NCI-H226 (cell line): Measurements from ENCODE around the gene NCOA6.
"Not testable (repeated sequence)": the region's sequence is repeated elsewhere in the genome, so short reads cannot be mapped to it uniquely, and the experiment has no call there.

ENCODE experiments used
- DNase-seq: peaks from one replicate; pipeline ENCODE4 v3.0.0-alpha.2; 2015

The NCOA6 gene

GRCh38 chr20:34824806-34825529, 483 bp downstream of the NCOA6 start:
- DNase-seq: peak; percentile 10

DNA sequence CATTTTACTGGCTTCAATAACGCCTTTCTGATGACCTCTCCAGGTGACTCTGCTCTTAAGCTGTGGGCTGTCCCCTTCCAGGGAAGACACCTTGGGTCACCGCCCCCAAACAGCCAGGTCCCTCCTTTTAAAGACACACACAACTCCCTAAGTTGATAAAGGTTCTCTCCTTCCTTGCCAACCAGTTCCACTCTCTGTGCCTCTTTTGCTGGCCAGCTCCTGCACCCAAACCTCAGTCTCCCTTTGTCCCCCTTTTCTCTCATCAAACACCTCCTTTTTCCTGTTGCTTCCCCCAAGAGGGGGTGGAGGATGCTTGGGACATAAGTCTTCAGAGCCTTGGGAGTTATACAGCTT, 1.0 kb downstream of the NCOA6 start:
- peak; percentile 37 for DNase-seq

- DNase-seq: no peak
Observed at GRCh38 chr20:34824026-34824425, 1.4 kb downstream of the NCOA6 start.

DNA sequence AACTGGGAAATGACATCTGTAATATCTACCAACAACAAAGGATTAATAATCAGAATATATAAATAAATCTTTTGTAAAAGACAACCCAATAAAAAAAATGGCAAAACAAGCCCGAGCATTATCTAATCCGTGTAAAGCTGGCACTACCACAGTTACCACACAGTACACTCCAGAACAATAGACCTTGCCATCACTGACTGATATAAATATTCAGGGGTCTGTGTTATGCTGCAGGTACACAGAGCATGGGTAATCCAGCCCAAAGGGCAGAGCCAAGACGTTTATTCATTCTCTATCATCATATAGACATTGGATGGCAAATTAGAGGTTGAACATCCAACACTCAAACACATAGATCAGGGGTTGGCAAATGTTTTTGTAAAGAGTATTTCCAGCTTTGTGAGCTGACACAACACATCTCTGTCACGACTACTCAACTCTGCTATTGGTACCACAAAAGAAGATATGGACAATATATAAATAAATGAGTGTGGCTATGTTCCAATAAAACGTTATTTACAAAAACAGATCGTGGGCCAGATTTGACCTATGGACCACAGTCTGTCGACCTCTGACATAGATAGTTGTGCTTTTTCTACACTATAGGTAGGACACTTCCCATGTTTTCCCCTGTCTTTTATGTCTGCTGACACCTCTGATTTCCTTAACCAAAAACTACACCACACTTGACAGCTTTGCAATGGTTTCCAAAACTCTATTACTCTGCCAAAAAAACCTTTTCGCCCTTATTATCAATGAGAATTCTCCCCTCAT, 4.5 kb downstream of the NCOA6 start:
- DNase-seq: no peak

DNA sequence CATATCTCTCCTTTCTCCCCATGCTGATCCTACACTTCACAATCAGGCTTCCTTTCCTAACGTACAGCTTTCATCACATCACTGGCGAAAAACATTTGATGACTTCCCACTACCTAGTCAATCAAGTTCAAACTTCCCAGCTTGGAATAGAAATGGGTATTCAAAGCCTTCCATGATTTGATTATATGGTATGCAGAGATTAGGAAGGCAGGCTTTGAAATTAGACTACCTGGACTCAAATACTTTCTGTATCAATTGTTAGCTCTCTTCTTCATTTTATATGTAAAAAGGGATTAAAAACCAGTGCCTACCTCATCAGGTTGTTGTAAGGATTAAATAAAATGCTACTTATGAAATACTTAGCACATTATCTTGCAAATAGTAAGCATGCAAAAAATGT, 7.7 kb downstream of the NCOA6 start:
- DNase-seq: no peak

DNA sequence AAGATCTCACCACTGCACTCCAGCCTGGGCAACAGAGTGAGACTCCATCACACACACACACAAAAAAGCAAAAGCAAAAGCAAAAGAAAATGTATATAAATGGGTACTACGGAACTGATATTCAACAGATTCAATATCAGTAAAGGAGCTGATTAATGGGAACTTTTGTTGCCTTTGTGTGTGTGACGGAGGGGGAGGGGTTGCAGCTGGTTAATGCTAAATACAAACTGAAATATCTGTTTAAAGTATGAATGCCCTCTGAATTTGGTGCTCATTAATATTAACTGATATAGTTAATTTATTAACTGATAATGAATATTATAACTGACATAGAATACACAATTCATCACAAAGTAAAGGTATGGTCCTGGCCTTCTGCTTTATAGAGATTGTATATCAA, 8.4 kb downstream of the NCOA6 start:
- no peak for DNase-seq

- DNase-seq: no peak
Observed at GRCh38 chr20:34815636-34816035, 9.8 kb downstream of the NCOA6 start.

DNA sequence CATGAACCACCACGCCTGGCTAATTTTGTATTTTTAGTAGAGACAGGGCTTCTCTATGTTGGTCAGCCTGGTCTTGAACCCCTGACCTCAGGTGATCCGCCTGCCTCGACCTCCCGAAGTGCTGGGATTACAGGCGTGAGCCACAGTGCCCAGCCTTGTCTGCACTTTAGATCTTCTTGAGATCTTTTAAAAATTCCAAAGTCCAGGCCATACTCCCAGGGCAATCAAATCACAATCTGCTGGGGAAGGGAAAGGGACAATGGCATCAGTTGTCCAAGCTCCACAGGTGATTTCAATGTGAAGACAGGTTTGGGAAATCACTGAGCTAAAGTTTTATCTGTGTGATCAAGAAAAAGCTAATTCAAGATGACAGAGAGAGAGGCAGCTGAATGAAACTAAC, 16.9 kb downstream of the NCOA6 start:
- no peak for DNase-seq

DNA sequence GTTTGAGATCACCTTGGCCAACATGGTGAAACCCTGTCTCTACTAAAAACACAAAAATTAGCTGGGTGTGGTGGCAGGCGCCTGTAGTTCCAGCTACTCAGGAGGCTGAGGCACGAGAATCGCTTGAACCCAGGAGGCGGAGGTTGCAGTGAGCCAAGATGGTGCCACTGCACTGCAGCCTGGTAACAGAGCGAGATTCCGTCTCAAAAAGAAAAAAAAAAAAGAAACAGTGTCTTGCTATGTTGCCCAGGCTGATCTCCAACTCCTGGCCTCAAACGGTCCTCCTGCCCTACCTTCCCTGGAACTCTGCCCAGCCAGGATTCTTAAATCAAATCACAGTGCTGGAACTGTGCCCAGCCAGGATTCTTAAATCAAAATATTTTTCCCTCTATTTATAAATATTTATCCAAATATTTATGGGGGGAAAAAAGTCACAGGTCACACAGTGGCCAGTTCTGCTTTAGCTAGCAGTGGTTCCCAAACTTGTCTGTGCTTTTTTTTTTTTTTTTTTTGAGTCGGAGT, 17.4 kb downstream of the NCOA6 start:
- not testable (repeated sequence) for DNase-seq

- DNase-seq: no peak
Observed at GRCh38 chr20:34806255-34806654, 19.2 kb downstream of the NCOA6 start.

DNA sequence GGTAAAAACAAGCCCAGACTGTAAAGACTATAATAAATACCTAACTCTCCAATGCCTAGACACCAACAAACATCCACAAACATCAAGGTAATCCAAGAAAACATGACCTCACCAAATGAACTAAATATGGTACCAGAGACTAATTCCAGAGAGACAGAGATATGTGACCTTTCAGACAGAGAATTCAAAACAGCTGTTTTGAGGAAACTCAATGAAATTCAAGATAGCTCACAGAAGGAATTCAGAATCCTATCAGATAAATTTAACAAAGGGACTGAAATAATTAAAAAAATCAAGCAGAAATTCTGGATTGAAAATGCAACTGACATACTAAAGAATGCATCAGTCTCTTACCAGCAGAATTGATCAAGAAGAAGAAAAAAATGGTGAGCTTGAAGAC, 26.6 kb downstream of the NCOA6 start:
- DNase-seq: no peak

DNA sequence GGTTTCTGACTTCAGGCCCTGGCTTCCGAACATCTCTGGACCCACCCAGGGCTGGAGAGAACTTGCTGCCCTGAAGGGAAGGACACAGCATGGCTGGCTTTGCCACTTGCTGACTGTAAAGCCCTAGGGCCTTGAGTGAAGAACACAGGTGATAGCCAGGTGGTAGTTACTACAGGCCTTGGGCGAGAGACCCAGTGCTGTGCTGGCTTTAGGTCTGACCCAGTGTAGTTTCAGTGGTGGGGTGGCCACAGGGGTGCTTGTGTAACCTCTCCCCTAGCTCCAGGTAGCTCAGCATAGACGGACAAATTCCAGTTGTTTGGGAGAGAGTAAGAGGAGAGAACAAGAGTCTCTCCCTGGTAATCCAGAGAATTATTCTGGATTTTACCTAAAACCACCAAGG, 27.1 kb downstream of the NCOA6 start:
- DNase-seq: no peak

GRCh38 chr20:34797012-34797995, 28.1 kb downstream of the NCOA6 start:
- DNase-seq: peak; percentile 9

- DNase-seq: no peak
Observed at GRCh38 chr20:34794006-34794585, 31.4 kb downstream of the NCOA6 start.

DNA sequence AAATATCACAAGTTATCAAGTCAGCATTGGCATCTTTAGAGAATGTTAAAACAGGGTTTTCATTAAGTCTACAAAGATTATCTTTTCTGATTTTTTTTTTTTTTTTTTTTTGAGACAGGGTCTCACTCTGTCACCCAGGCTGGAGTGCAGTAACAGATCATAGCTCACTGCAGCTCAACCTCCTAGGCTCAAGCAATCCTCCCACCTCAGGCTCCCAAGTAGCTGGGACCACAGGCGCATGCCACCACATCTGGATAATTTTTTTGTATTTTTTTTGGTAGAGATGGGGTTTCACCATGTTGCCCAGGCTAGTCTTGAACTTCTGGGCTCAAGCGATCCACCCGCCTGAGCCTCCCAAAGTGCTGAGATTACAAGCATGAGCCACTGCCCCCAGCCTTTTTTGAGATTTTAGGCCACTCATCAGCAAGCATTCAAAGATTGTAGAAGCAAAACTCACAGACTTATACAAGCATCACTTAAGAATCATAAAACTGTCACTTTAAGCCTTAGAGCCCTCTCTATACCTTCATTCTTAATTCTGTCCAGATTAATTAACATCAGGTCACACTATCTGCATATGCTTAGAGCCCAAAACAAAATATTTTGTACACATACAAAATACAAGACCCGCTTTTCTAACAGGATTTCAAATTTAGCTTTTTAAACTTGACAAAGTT, 32.6 kb downstream of the NCOA6 start:
- DNase-seq: no peak

- DNase-seq: no peak
Observed at GRCh38 chr20:34791289-34792020, 34.0 kb downstream of the NCOA6 start.

DNA sequence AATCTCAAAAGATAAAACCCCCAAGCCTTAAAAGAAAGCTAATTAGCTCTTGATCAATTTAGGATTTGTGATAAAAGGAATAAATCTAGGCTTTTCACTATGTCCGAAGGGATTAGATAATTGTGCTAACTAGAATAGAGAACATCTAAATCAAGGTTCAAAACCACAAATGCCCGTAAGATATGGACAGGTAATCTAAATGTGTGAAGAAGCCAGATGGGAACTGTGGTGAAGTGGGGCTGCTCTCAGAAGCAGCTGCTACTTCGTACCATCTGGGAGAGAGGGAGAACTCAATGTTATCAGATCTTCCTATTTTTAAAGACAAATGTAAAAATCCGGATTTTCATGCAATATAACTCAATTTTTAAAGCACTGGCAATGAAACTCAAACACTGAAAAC, 44.2 kb downstream of the NCOA6 start:
- no peak for DNase-seq

- DNase-seq: not testable (repeated sequence)
Observed at GRCh38 chr20:34780291-34780690, 45.2 kb downstream of the NCOA6 start.

- DNase-seq: no peak
Observed at GRCh38 chr20:34776177-34776576, 49.3 kb downstream of the NCOA6 start.

DNA sequence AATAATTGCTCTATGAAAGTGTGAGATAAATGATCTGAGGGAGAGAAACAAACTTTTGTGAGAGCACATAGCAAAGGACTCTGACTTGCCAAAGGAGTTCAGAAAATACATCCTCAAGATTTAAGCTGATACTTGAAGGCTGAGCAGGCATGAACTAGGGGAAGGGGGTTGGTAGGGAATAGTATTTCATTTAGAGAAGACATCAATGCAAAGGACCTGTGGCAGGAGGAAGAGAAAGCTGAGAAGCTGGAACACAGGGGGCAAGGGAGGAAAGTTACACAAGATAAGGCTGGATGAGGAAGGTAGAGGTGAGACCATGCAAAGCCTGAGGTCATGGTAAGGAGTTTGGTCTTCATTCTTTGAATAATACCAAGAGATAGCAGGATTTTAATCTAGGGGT, 50.6 kb downstream of the NCOA6 start:
- no peak for DNase-seq

GRCh38 chr20:34774449-34774848, 51.0 kb downstream of the NCOA6 start:
- DNase-seq: no peak
